ENCODE data around the gene MAP2K6.
"Not testable (repeated sequence)": the region's sequence is repeated elsewhere in the genome, so short reads cannot be mapped to it uniquely, and the experiment has no call there.

Gene MAP2K6

GRCh38 chr17:69460963-69461922 is 46.7 kb downstream of the MAP2K6 start:
- DNase-seq: no peak

GRCh38 chr17:69461951-69462369 is 47.5 kb downstream of the MAP2K6 start:
- no peak for DNase-seq

- DNase-seq: no peak
Measured at GRCh38 chr17:69462882-69463281, 48.4 kb downstream of the MAP2K6 start.

- no peak for DNase-seq
Measured at GRCh38 chr17:69466451-69466850, 52.0 kb downstream of the MAP2K6 start.

- DNase-seq: no peak
Measured at GRCh38 chr17:69466905-69467667, 52.6 kb downstream of the MAP2K6 start.

GRCh38 chr17:69468207-69468606 is 53.7 kb downstream of the MAP2K6 start:
- DNase-seq: no peak

- DNase-seq: no peak
Measured at GRCh38 chr17:69470702-69471101, 56.2 kb downstream of the MAP2K6 start.

- no peak for DNase-seq
Measured at GRCh38 chr17:69471406-69471805, 56.9 kb downstream of the MAP2K6 start.

GRCh38 chr17:69473841-69474831 is 59.6 kb downstream of the MAP2K6 start:
- no peak for DNase-seq

GRCh38 chr17:69477204-69477902 is 62.9 kb downstream of the MAP2K6 start:
- no peak for DNase-seq

GRCh38 chr17:69477903-69478266 is 63.4 kb downstream of the MAP2K6 start:
- no peak for DNase-seq

GRCh38 chr17:69478916-69479315 is 64.4 kb downstream of the MAP2K6 start:
- DNase-seq: no peak

- DNase-seq: not testable (repeated sequence)
Measured at GRCh38 chr17:69479756-69480155, 65.3 kb downstream of the MAP2K6 start.

GRCh38 chr17:69480245-69480644 is 65.7 kb downstream of the MAP2K6 start:
- DNase-seq: no peak

GRCh38 chr17:69485251-69485661 is 70.8 kb downstream of the MAP2K6 start:
- DNase-seq: no peak

- DNase-seq: no peak
Measured at GRCh38 chr17:69485901-69486643, 71.6 kb downstream of the MAP2K6 start.

- DNase-seq: no peak
Measured at GRCh38 chr17:69486779-69487637, 72.5 kb downstream of the MAP2K6 start.

GRCh38 chr17:69489313-69489712 is 74.8 kb downstream of the MAP2K6 start:
- no peak for DNase-seq

- DNase-seq: no peak
Measured at GRCh38 chr17:69492410-69493071, 78.0 kb downstream of the MAP2K6 start.

- DNase-seq: no peak
Measured at GRCh38 chr17:69495787-69496186, 81.3 kb downstream of the MAP2K6 start.

Measured in activated CD4-positive, alpha-beta T cell treated with anti-CD3 and anti-CD28 coated beads for 1 hour (primary cell).